ENCODE results near the gene DCAF17.
A peak's percentile ranks its signal among the peaks of the same experiment; 100 is the strongest.

The DCAF17 gene

DNA sequence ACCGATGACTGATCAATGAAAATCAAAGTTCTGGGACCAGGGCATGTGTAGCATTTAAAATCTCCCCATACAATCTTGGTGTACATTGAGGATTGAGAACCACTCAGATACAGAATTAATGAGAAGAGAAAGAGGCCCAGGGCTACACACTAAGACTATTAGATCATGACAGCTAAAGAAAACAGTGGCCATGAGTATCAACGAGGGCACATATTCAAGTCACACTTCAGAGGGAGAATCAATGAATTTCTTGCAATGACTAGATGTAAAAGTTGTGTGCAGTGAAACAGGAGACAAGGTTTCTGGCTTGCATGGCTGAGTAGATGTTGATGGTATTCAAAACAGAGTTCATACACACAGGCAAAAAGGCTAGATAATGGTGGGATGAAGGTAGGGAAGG is 29.3 kb upstream of the DCAF17 start:
- TF ChIP-seq, protein P1, sequence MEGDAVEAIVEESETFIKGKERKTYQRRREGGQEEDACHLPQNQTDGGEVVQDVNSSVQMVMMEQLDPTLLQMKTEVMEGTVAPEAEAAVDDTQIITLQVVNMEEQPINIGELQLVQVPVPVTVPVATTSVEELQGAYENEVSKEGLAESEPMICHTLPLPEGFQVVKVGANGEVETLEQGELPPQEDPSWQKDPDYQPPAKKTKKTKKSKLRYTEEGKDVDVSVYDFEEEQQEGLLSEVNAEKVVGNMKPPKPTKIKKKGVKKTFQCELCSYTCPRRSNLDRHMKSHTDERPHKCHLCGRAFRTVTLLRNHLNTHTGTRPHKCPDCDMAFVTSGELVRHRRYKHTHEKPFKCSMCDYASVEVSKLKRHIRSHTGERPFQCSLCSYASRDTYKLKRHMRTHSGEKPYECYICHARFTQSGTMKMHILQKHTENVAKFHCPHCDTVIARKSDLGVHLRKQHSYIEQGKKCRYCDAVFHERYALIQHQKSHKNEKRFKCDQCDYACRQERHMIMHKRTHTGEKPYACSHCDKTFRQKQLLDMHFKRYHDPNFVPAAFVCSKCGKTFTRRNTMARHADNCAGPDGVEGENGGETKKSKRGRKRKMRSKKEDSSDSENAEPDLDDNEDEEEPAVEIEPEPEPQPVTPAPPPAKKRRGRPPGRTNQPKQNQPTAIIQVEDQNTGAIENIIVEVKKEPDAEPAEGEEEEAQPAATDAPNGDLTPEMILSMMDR (IDR thresholded peaks at IDR 0.05; ENCODE audit: insufficient read depth, missing control alignments): no peak
- FAIRE-seq: peak; percentile 21
- DNase-seq (ENCODE audit: insufficient read length, low spot score): no peak

DNA sequence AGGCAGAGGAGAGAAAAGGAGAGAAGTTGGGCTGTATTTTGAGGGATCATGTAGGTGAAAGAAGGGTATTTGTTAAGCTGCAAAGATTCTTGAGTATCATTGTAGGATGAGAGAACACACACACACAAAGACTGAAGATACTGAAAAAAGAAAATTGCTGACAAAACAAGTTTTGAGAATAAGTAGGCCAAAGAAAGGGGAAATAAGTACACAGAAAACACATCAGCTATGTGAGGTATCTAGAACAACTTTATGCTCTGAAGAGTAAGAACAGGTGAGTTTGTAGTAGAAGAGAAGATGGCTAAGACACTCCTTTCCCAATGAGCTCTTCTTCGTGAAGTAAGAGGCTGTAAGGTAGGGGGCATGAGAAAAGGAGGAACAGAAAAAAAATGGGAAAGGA is 28.5 kb upstream of the DCAF17 start:
- FAIRE-seq (peak; percentile 32), DNase-seq (ENCODE audit: insufficient read length, low spot score) (no peak)
- TF ChIP-seq, protein P1 (IDR thresholded peaks at IDR 0.05; ENCODE audit: insufficient read depth, missing control alignments): no peak

DNA sequence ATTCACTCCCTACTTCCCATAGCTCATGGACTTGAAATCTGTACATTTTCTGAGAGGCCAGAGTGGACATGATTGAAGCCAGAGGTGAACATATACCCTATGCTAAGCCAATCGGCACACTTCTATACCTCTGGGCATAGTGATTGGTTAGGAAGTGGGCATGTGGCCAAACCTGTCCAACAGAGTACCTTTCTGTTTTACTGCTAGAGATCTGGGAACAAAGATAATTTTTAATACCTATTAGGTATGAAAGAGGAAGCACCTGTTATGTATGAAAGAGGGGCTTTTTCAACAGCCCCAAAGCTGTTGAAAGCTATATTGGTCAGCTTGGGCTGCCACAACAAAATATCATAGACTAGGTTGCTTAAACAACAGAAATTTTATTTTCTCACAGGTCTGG is 28.0 kb upstream of the DCAF17 start:
- FAIRE-seq (no peak), DNase-seq (ENCODE audit: insufficient read length, low spot score) (no peak)
- TF ChIP-seq, protein P1 (IDR thresholded peaks at IDR 0.05; ENCODE audit: insufficient read depth, missing control alignments): no peak

DNA sequence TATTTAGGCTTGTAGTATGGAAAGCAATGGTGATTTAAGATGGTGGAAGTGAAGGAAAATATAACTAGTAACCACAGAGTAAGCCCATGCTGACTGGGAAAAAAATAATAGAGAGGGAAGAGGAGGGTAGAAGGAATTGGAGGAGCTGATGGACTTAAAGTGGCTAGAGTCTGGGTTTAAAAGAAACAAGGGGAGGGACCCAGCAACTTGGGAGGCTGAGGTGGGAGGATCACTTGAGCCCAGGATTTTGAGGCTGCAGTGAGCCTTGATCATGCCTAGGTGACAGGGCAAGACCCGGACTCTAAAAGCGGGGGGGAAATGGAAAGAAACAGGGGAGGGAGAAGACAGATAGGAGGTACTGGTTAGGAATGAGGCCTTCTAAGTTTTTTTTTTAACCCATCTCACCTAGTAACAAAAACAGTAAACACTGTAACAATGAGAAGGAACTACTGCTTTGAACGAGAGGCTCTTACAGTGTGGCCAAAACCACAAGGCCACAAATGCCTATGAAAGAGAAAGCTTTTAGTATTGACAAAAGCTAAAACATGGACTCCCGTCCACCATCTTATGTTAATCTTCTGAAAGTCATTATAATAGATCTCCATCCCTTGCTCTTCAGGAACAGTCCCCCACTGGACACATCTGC is 26.9 kb upstream of the DCAF17 start:
- no peak for FAIRE-seq
- no peak for DNase-seq (ENCODE audit: insufficient read length, low spot score)

DNA sequence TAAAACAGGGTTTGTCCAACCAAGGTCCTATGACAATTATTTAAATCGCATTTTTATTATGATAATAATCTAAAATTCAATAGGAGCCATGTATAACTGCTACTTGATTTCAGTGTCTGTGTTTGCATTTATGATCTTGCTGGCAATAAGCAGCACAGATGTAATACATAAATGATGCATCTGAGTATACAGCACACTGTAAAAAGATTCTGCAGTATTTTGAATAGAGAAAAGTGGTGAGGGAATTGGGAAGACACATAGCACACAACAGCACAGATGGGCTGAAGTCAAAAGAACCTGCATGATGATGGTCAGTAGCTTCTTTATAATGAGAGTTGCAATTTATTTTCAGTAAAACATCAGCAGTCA is 26.4 kb upstream of the DCAF17 start:
- no peak for FAIRE-seq
- TF ChIP-seq, protein P1 (IDR thresholded peaks at IDR 0.05; ENCODE audit: insufficient read depth, missing control alignments): no peak

More for the DNA sequence above, 26.9 kb upstream of the DCAF17 start:
- TF ChIP-seq, protein P1 (IDR thresholded peaks at IDR 0.05; ENCODE audit: insufficient read depth, missing control alignments): no peak

DNA sequence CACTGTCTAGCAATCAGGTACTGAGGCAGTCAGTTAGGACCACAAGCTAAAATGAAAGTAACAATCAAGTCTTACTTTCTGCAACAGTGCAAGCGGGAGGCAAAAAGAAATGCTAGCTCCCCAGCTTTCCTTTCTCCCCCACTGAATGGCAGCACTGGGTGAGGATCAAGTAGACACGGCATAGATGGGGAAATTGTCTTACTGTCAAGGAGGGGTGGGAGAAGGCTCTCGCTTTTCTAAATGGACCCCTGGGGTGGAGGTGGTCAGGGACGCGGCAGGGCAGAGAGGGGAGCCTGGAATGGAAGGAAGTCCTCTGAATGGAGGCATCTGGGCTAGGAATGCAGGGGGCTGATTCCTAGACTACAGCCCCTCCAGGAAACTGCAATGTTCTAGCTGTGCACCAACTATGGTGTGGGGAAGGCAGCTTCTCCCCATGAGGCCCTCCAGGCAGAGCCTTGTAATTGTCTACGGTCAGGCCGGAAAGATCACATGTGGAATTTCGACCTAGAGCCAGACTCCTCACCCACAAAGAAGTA is 24.5 kb upstream of the DCAF17 start:
- FAIRE-seq (no peak), DNase-seq (ENCODE audit: insufficient read length, low spot score) (no peak)
- TF ChIP-seq, protein P1 (IDR thresholded peaks at IDR 0.05; ENCODE audit: insufficient read depth, missing control alignments): no peak

More for the DNA sequence above, 26.4 kb upstream of the DCAF17 start:
- no peak for DNase-seq (ENCODE audit: insufficient read length, low spot score)

DNA sequence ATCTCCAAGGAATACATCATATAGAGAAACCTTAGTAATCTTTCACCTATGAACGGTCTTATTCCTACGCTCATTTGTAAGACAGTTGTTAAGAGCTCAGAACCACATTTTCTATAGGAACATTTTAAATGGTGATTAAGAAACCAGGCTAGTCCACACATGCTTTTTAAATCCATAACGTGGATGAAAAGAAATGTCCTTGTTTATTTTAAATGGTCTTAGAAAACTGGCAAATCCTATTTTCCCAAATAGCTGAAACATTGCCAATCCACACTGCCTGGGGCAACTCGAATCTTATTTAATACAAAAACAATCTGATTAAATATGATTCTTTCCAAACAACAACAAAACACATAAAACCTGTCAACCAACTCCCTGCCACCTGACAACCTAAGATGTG is 23.9 kb upstream of the DCAF17 start:
- TF ChIP-seq, protein P1 (IDR thresholded peaks at IDR 0.05; ENCODE audit: insufficient read depth, missing control alignments): no peak
- DNase-seq (ENCODE audit: insufficient read length, low spot score) (no peak), FAIRE-seq (peak; percentile 51)

Data from D721Med (cell line).